NCI-H1694 (cell line): Measurements from ENCODE around the gene CHRNA4.

Experiments
- DNase-seq: peaks from one replicate; lab custom pipeline; 2025; lab: John Stamatoyannopoulos, UW

Gene CHRNA4

GRCh38 chr20:63363013-63363957 lies 2.1 kb upstream of the CHRNA4 start:
- DNase-seq: no peak

- DNase-seq: no peak
Measured at GRCh38 chr20:63362436-63363009, 1.4 kb upstream of the CHRNA4 start.

DNA sequence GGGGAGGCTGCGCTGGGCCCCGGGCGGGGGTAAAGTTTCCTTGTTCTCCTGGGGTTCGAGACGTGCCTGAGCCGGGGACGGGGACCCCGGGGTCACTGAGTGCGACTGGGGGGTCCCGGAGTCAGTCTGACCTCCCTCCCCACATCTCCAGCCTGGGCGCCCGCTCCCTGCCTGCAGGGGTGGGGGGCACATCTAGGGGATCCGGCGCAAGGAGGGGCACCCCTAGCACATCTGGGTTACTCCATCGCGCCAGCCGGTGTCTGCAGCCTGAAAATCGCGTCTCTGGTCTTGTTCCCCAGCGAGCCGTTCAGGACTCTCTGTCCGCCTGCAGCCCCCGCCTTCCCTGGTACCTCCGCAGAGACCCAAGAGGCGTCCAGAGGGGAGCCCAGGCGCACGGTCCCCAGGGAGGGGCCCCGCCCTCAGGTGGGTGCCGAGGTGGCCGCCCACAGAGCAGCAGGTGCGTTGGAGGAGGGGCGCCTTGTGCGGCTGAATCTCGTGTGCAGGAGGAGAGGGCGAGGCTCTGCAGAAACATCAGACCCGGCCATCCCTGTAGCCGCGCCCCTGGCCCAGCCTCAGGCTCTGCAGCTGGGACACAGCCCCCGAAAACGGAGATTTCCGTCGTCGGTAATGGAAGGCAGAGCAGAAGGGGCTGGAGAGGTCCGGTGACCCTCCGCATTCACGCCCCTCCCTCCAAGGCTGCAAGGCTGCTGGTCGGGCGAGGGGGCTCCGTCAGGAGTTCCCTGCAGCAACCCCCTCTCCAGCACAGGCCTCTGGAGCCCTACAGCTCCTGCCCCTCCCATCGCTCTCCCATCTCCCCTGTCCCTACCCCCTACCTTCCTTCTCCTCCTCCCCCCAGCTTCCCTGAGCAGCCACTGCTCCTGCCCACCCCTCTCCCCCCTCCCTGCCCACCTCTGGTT lies 628 bp upstream of the CHRNA4 start:
- no peak for DNase-seq

- DNase-seq: no peak
Measured at GRCh38 chr20:63359937-63360849, 956 bp downstream of the CHRNA4 start.

DNA sequence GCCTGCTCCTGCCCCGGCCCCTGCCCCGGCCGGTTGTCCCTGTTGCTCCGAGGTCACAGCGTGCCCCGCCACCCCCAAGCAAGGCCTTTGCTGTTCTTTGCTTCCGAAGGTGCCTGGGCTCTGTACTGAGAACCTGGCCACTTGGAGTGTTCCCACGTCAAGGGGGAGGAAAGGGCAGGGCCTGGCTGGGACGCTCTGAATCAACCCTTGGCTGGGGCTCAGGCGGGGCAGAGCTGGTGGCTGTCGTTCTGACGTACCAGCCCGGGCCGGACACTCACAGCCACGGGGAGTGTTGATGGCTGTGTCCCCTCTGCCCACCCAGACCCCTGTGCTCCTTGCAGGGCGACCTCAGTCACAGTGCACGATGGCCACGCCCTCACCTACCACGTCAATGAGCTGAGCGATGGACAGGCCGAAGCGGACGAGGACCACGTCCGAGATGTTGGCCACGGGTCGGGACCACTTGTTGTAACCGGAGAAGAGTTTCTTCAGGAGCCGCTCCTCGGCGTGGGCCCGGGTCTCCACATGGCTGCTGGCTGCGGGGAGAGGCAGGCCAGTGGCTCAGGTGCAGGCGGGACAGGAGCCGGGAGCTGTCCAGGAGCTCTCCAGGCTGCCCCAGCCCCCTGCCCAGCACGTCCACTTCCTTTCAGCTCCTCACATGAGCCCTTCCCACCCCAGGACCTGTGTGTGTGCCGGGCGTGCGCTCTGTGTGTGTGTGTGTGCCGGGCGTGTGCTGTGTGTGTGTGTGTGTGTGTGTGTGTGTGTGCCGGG lies 1.8 kb downstream of the CHRNA4 start:
- no peak for DNase-seq

DNA sequence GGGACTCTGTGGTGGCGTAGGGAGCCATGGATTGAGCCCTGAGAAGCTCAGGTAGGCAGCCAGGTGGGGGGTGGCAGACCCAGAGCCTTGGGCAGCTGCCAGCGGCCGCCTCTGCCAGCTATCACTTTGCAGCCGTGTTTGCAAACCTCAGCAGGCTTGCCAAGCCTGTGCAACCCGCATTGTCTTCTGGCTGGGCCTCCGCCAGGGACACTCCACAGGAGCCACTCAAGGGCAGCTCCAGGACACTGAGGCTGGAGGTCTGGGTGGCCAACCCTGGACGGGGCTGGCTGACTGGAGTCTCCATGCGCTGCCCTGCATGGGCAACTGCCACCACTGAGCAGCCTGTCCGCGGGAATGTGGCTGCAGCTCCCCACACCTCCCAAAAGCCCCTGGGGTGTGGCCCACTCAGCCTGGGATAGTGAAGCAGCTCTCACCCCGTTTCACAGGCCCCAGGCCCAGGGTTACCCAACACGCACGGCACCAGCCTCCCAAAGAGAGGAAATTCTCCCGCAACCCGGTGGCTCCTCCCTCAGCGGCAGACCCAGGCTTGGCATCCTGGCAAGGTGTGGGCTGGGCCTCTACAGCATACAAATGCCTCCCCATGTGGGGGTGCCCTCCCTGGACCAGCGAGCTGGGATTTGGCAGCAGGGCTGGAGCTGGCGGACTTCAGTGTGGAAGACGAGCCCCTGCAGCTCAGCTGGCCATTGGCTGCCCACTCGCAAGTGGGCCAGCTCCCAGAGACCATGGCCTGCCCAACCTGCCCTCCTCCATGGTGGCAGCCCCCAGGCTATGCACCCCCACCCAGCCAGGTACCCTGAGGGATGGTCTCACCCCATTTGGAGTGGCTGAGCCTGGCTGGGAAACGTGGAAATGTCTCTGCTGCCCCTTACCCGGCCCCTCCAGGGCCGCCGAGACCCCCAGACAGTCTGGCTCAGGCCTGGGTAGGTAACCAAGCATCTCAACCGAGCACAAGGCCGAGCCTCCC lies 2.9 kb downstream of the CHRNA4 start:
- DNase-seq: no peak

- no peak for DNase-seq
Measured at GRCh38 chr20:63356931-63357879, 3.9 kb downstream of the CHRNA4 start.

- DNase-seq: no peak
Measured at GRCh38 chr20:63356511-63356910, 4.6 kb downstream of the CHRNA4 start.

- DNase-seq: no peak
Measured at GRCh38 chr20:63355781-63356295, 5.3 kb downstream of the CHRNA4 start.

GRCh38 chr20:63354636-63355350 lies 6.4 kb downstream of the CHRNA4 start:
- no peak for DNase-seq

DNA sequence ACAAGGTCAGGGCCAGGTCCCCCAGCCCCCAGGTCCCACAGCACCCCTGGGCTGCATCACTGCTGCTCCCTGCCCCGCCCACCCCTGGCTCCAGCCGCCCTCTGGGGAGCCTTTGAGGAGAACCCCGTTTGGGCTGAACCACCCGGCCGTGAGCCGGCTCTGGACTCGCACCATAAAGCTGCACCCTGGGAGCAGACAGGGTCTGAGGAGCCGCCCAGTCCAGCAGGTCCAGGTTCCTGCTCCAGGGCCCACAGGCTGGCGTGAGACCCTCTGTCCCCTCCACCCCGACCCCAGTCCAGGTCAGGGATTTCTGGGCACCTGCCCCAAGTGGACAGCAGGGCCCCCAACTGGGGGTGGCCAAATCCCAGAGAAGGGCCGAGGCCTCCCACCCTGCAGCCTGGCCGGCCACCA lies 8.3 kb downstream of the CHRNA4 start:
- no peak for DNase-seq

DNA sequence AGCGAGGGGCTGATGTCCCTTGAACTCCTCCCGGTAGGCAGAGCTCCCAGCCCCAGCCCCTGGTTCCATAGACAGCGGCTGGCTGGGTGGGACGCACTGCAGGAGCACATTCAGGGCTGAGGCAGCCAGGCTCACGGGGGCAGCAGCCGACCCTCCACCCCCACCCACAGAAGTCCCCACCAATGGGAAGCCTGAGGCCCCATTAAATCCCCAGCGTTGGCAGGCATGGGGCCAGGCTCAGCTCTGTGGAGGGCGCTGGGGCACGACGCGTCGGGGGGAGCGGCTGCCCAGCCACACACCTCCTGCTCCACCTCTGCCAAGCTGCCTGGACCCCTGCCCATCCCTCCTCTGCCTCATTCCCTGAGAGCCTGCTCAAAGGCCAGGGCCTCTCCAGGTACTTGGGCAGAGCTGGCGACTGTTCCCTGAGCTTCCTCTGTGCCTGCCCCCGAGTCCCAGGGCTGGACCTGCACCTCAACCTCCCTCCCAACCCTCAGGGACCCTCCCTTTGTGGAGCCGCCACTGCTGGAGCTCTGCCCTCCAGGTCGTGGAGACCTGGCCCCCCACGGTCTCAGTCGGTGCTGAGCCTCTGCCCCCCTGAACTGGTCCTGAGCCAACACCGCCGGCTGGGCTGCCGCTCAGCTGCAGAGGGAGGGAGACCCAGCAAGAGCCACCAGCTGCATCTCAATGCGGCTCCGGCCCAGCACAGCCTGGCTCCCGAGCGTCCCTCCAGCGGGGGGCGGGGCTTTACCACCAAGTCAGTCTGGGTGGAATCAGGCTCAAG lies 9.1 kb downstream of the CHRNA4 start:
- DNase-seq: peak; percentile 25

- no peak for DNase-seq
Measured at GRCh38 chr20:63351326-63351700, 9.8 kb downstream of the CHRNA4 start.

DNA sequence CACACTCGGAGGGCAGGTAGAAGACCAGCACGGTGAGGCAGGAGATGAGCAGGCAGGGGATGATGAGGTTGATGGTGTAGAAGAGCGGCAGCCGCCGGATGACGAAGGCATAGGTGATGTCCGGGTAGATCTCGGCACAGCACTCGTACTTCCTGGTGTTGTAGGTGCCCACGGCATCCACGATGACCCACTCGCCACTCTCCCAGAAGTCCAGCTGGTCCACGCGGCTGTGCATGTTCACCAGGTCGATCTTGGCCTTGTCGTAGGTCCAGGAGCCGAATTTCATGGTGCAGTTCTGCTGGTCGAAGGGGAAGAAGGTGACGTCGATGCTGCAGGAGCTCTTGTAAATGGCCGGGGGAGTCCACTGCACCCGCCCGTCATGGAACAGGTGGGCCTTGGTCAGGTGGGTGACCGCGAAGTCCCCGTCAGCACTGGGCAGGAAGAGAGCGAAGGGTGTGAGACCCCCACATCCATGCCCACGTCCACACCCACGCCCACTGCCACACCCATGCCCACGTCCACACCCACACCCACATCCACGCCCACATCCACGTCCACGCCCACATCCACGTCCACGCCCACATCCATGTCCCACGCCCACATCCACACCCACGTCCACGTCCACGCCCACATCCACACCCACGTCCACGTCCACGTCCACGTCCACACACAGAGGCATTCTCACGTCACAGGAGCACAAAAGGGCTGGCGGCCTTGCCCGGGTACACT lies 10.4 kb downstream of the CHRNA4 start:
- DNase-seq: no peak

DNA sequence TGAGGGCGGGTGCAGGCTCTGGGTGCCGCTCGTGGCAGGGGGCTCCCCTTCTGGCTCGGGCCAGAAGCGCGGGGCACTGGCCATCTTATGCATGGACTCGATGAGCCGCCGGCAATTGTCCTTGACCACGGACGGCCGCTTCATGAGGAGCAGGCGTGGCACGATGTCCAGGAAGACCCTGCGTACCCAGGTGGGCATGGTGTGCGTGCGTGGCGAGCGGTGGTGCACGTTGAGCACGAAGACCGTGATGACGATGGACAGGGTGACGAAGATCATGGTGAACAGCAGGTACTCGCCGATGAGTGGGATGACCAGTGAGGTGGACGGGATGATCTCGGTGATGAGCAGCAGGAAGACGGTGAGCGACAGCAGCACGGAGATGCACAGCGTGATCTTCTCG lies 11.0 kb downstream of the CHRNA4 start:
- no peak for DNase-seq

DNA sequence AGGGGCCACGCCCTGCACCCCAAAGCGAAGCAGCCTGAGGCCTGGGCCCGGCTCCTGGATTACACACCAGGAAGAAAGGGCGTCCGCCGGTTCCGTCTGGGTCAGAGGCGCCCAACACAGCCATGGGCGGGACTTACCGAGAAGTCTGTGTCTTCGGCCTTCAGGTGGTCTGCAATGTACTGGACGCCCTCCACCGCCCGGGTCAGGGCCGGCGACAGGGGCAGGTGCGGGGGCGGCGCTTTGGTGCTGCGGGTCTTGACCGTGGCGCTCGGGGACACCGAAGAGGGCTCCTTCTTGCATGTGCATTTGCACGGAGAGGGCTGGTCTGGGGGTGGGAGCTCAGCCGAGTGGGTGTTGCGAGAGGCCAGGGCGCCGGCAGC lies 11.6 kb downstream of the CHRNA4 start:
- no peak for DNase-seq
